Neural cell (in vitro differentiated cells): ENCODE data around the gene CDK11B. TPM values are rescaled to one million over a fixed set of nuclear protein-coding genes. Genes with fewer than 3 reads are reported as not detected.

Experiments
- H2AFZ ChIP-seq: fragments of 200-600, 300-800 bp; sonication (generic), shearing (Covaris generic); 2 replicates; pipeline ENCODE4 v1.6.0; 2014; ENCODE audit warnings: low read depth, mild to moderate bottlenecking, antibody characterized with exemption, low read length, moderate library complexity
- H3F3A ChIP-seq: fragments of 200-600 bp; shearing (Covaris generic); 2 replicates; pipeline ENCODE4 v1.6.1; 2016; ENCODE audit warnings: mild to moderate bottlenecking, moderate library complexity, mixed read lengths, antibody characterized with exemption, low read length; ENCODE audit not compliant: insufficient read depth, poor library complexity, severe bottlenecking
- H3K27ac ChIP-seq: fragments of 200-600, 300-800 bp; sonication (generic), shearing (Covaris generic); 2 replicates; pipeline ENCODE4 v1.5.1; 2014; ENCODE audit warnings: mild to moderate bottlenecking, low read length, moderate library complexity
- H3K27me3 ChIP-seq: fragments of 300-800, 200-600 bp; sonication (generic), shearing (Covaris generic); 2 replicates; pipeline ENCODE4 v1.6.0; 2014; ENCODE audit warnings: mild to moderate bottlenecking, low read depth, low read length, moderate library complexity; ENCODE audit not compliant: insufficient read depth
- H3K36me3 ChIP-seq: fragments of 300-800, 200-600 bp; sonication (generic), shearing (Covaris generic); 2 replicates; pipeline ENCODE4 v1.5.1; 2014; ENCODE audit warnings: mild to moderate bottlenecking, antibody characterized with exemption, low read length, moderate library complexity; ENCODE audit not compliant: insufficient read depth
- H3K4me2 ChIP-seq: fragments of 300-800, 200-600 bp; sonication (generic), shearing (Covaris generic); 2 replicates; pipeline ENCODE4 v1.6.0; 2014; ENCODE audit warnings: mild to moderate bottlenecking, low read length
- H3K4me3 ChIP-seq: fragments of 300-800, 200-600 bp; sonication (generic), shearing (Covaris generic); 2 replicates; pipeline ENCODE4 v1.5.1; 2014; ENCODE audit warnings: mild to moderate bottlenecking, low read length, moderate library complexity
- H3K79me2 ChIP-seq: fragments of 200-600 bp; shearing (Covaris generic); replicated peaks from 2 replicates; pipeline ENCODE4 v1.6.0; 2014; ENCODE audit warnings: mild to moderate bottlenecking, low read length, moderate library complexity; ENCODE audit not compliant: insufficient read depth
- H3K9ac ChIP-seq: fragments of 300-800, 200-600 bp; sonication (generic), shearing (Covaris generic); 2 replicates; pipeline ENCODE4 v1.6.1; 2016; ENCODE audit warnings: mild to moderate bottlenecking, low read length, mixed read lengths
- H3K9me2 ChIP-seq: fragments of 200-600 bp; shearing (Covaris generic); 2 replicates; pipeline ENCODE4 v1.6.1; 2016; ENCODE audit warnings: mild to moderate bottlenecking, low read length, mixed read lengths; ENCODE audit not compliant: insufficient read depth
- H3K9me3 ChIP-seq: fragments of 200-600, 300-800 bp; sonication (generic), shearing (Covaris generic); 2 replicates; pipeline ENCODE4 v1.6.1; 2016; ENCODE audit warnings: mild to moderate bottlenecking, mixed run types, low read length, moderate library complexity, mixed read lengths
- H4K20me1 ChIP-seq: fragments of 200-600 bp; shearing (Covaris generic); 2 replicates; pipeline ENCODE4 v1.6.1; 2016; ENCODE audit warnings: mild to moderate bottlenecking, mixed run types; ENCODE audit not compliant: insufficient read depth
- CTCF ChIP-seq: fragments of 450-650 bp; IDR thresholded peaks from 2 replicates; pipeline ENCODE4 v1.5.1; 2014; ENCODE audit warnings: antibody characterized with exemption, mild to moderate bottlenecking, moderate library complexity; ENCODE audit not compliant: poor library complexity, severe bottlenecking
- EP300 ChIP-seq: fragments of 450-650 bp; conservative IDR thresholded peaks from 2 replicates; pipeline ENCODE4 v1.6.1; 2014; ENCODE audit warnings: antibody characterized with exemption, mild to moderate bottlenecking, moderate library complexity; ENCODE audit not compliant: poor library complexity, severe bottlenecking
- EZH2 ChIP-seq: fragments of 200-600, 300-800 bp; shearing (Covaris generic), sonication (generic); IDR thresholded peaks from 2 replicates; pipeline ENCODE4 v1.6.1; 2014; ENCODE audit warnings: antibody characterized with exemption, low read length, borderline replicate concordance, mild to moderate bottlenecking; ENCODE audit not compliant: insufficient read depth, poor library complexity, severe bottlenecking
- MXI1 ChIP-seq: fragments of 450-650 bp; conservative IDR thresholded peaks from 2 replicates; pipeline ENCODE4 v1.6.1; 2014; ENCODE audit warnings: antibody characterized with exemption, mild to moderate bottlenecking; ENCODE audit not compliant: poor library complexity, severe bottlenecking
- POLR2AphosphoS5 ChIP-seq: IDR thresholded peaks from 2 replicates; pipeline ENCODE4 v1.6.1; 2012
- RAD21 ChIP-seq: fragments of 450-650 bp; conservative IDR thresholded peaks from 2 replicates; pipeline ENCODE4 v1.6.1; 2014; ENCODE audit warnings: antibody characterized with exemption, mild to moderate bottlenecking, moderate library complexity
- REST ChIP-seq: IDR thresholded peaks from 2 replicates; pipeline ENCODE4 v1.6.1; 2012; ENCODE audit warnings: borderline replicate concordance
- SMC3 ChIP-seq: fragments of 450-650 bp; conservative IDR thresholded peaks from 2 replicates; pipeline ENCODE4 v1.6.1; 2014; ENCODE audit warnings: antibody characterized with exemption, mild to moderate bottlenecking, moderate library complexity; ENCODE audit not compliant: poor library complexity
- TAF1 ChIP-seq: IDR thresholded peaks from 2 replicates; pipeline ENCODE4 v1.6.1; 2012; ENCODE audit warnings: low read depth
- polyA plus RNA-seq: library from polyadenylated mRNA; depleted of rRNA; stranded (reverse); fragments of >200 nt; gene quantifications from 2 replicates; pipeline ENCODE4 v1.2.3, GENCODE V29; 2014

The CDK11B gene
- polyA plus RNA-seq, 1 donor from 2014 or later: 9.6 TPM

GRCh38 chr1:1687846-1688245 is 29.0 kb upstream of the CDK11B start:
- Histone ChIP-seq H3K27me3 (no peaks in the 10 kb centered on the region), H3K9me3 (no peaks in the 10 kb centered on the region), H3K36me3 (no peaks in the 10 kb centered on the region), H3K79me2 (peaks cover 31% of the 10 kb centered on the region), H4K20me1 (no peaks in the 10 kb centered on the region), H3F3A (no peaks in the 10 kb centered on the region), H3K4me3 (no peak overlapping the region), H3K27ac (no peak overlapping the region), H2AFZ (no peak overlapping the region), H3K9ac (no peak overlapping the region), H3K4me2 (no peak overlapping the region), H3K9me2 (no peaks in the 10 kb centered on the region)
- TF ChIP-seq RAD21: no peak
- no peak for TF ChIP-seq TAF1
- TF ChIP-seq EP300: no peak
- TF ChIP-seq CTCF: no peak
- TF ChIP-seq MXI1: no peak
- TF ChIP-seq REST: no peak
- no peak for TF ChIP-seq POLR2AphosphoS5
- no peak for TF ChIP-seq SMC3
- no peak for TF ChIP-seq EZH2

GRCh38 chr1:1684031-1684681 is 25.4 kb upstream of the CDK11B start:
- H3K4me3 ChIP-seq: no peak overlapping the region
- no peaks in the 10 kb centered on the region for H3F3A ChIP-seq
- no peaks in the 10 kb centered on the region for H3K36me3 ChIP-seq
- no peak overlapping the region for H2AFZ ChIP-seq
- H3K9ac ChIP-seq: no peak overlapping the region
- H3K4me2 ChIP-seq: no peak overlapping the region
- peaks cover 48% of the 10 kb centered on the region for H3K79me2 ChIP-seq
- H3K27ac ChIP-seq: no peak overlapping the region
- H3K27me3 ChIP-seq: no peaks in the 10 kb centered on the region
- TF ChIP-seq SMC3: no peak
- TF ChIP-seq EP300: no peak
- TF ChIP-seq MXI1: no peak
- no peak for TF ChIP-seq REST
- no peak for TF ChIP-seq POLR2AphosphoS5
- no peak for TF ChIP-seq RAD21
- no peak for TF ChIP-seq CTCF
- TF ChIP-seq EZH2: no peak
- no peak for TF ChIP-seq TAF1
- H3K9me2 ChIP-seq: no peaks in the 10 kb centered on the region
- H3K9me3 ChIP-seq: no peaks in the 10 kb centered on the region
- H4K20me1 ChIP-seq: no peaks in the 10 kb centered on the region
